G401.6 (cell line): ENCODE measurements around the gene APBA2.

ENCODE experiments used
- FAIRE-seq: peaks from 2 replicates; lab custom pipeline; 2012; peaks lifted over from hg19 to GRCh38; lab: Jason Lieb, UNC

The APBA2 gene

GRCh38 chr15:29105151-29105854 lies 219.5 kb downstream of the APBA2 start:
- FAIRE-seq: no peak

- FAIRE-seq: no peak
These were observed 220.3 kb downstream of the APBA2 start for GRCh38 chr15:29106116-29106515.

GRCh38 chr15:29106551-29107290 lies 220.9 kb downstream of the APBA2 start:
- FAIRE-seq: no peak

GRCh38 chr15:29107291-29107890 lies 221.6 kb downstream of the APBA2 start:
- FAIRE-seq: no peak

- FAIRE-seq: no peak
These were observed 222.3 kb downstream of the APBA2 start for GRCh38 chr15:29107971-29108645.

GRCh38 chr15:29109762-29110161 lies 224.0 kb downstream of the APBA2 start:
- no peak for FAIRE-seq

- FAIRE-seq: no peak
These were observed 224.4 kb downstream of the APBA2 start for GRCh38 chr15:29110176-29110575.

- FAIRE-seq: no peak
These were observed 225.0 kb downstream of the APBA2 start for GRCh38 chr15:29110733-29111132.

GRCh38 chr15:29111705-29112281 lies 226.0 kb downstream of the APBA2 start:
- FAIRE-seq: no peak

GRCh38 chr15:29113336-29114220 lies 227.8 kb downstream of the APBA2 start:
- no peak for FAIRE-seq

GRCh38 chr15:29114221-29115092 lies 228.7 kb downstream of the APBA2 start:
- no peak for FAIRE-seq

- no peak for FAIRE-seq
These were observed 229.6 kb downstream of the APBA2 start for GRCh38 chr15:29115093-29115991.

GRCh38 chr15:29116970-29117700 lies 231.4 kb downstream of the APBA2 start:
- FAIRE-seq: no peak

- no peak for FAIRE-seq
These were observed 232.0 kb downstream of the APBA2 start for GRCh38 chr15:29117778-29118177.

GRCh38 chr15:29119847-29120246 lies 234.1 kb downstream of the APBA2 start:
- no peak for FAIRE-seq

GRCh38 chr15:29120593-29121368 lies 235.0 kb downstream of the APBA2 start:
- no peak for FAIRE-seq

- no peak for FAIRE-seq
These were observed 235.5 kb downstream of the APBA2 start for GRCh38 chr15:29121369-29121656.

GRCh38 chr15:29121907-29122306 lies 236.1 kb downstream of the APBA2 start:
- no peak for FAIRE-seq
